HG02884 (cell line): ENCODE measurements around the gene TMEM80.

Source experiments
- ATAC-seq: cut with Tn5 transposase; IDR thresholded peaks from one replicate; pipeline ENCODE4 v1.9.1; 2021; ENCODE audit warnings: mild to moderate bottlenecking, moderate library complexity; ENCODE audit not compliant: unreplicated experiment

Gene TMEM80

DNA sequence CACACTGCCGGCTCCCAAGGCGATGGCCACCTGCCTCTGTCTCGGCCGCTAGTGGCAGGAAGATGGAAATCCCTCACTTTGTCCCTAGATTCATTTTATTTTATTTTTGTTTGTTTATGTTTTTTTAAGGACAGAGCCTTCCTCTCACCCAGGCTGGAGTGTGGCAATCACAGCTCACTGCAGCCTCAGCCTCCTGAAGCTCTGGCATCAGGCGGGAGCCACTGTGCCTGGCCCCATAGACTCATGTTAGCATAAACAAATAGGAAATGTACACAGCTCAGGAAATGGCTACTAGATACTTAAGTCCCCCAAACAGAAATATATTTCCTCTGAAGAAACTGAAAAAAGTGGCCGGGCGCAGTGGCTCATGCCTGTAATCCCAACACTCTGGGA lies 3.5 kb downstream of the TMEM80 start:
- ATAC-seq, result no peak

GRCh38 chr11:699753-700152 lies 4.1 kb downstream of the TMEM80 start:
- ATAC-seq, result no peak

DNA sequence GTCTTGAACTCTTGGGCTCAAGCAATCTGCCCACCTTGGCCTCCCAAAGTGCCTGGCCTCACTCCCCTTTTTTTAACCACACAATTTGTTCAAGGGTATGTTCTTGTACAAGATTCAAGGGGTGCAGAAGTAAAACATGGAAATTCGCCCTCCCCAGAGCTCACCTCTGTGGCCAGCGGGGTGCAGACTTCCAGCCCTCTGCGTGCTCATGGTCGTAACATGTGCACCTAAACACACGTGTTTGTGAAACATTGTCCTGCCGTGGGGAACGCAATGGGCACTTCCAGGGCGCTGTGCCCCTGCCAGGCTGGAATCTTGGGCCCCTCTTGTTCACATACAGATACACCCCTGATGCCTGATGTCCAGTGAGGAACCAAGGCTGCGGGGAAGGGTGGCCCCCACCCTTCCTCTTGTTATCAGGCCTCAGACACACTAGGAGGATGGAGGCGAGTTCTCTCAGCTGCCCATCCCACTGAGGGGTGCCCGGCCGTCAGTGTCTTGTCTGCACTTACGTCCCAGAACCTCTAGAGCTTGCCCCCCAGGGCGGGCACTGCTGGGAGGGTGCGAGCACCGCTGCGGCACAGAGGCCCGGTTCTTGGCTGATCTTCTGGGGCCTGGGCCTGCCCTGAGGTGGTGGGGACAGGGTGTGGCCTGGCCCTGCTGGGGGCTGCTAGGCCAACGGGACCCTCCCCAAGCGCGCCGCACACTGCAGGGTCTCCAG lies 6.3 kb downstream of the TMEM80 start:
- ATAC-seq, result no peak

DNA sequence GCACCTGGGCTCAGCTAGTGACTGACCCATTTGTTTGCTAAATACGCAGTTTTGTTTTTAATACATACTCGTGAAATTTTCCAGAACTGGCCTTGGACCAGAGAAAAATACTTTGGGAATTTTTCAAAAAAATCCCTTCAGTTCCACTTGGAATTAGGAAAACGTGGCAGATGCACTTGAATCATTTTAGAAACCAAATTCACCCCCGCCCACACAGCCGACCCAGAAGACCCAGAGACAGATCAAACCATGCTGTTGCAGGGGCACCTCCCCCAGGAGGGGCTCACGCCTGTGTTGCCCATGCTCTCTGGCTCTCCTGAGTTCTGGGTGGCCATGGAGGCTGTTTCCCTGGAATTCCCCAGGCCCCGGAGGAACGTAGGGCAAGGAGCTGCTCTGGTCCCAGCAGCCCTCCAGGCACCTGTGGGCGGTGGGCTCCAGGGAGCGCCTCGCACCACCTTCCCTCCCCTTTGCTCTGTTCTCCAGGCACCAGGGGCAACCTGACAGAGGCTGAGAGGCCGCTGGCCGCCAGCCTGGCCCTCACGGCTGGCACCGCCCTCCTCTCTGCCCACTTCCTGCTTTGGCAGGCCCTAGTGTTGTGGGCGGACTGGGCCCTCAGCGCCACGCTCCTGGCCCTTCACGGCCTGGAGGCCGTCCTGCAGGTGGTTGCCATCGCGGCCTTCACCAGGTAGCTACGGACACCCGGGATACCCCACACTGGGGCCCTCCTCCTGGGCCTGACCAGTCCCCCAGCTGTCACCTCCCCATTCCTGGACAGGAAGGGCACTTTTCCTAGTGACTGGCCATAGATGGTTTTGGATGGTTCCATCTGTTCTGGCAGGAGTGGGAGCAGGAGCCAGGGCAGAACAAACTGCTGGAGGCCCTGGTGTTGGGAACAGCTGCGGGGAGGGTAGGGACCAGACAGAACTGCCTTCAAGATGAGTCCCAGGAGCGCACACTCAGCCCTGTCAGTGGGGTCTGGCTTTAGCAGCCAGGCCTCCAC lies 7.1 kb downstream of the TMEM80 start:
- ATAC-seq, result no peak

GRCh38 chr11:703506-703905 lies 7.9 kb downstream of the TMEM80 start:
- ATAC-seq, result no peak

GRCh38 chr11:704228-704674 lies 8.6 kb downstream of the TMEM80 start:
- no peak for ATAC-seq

DNA sequence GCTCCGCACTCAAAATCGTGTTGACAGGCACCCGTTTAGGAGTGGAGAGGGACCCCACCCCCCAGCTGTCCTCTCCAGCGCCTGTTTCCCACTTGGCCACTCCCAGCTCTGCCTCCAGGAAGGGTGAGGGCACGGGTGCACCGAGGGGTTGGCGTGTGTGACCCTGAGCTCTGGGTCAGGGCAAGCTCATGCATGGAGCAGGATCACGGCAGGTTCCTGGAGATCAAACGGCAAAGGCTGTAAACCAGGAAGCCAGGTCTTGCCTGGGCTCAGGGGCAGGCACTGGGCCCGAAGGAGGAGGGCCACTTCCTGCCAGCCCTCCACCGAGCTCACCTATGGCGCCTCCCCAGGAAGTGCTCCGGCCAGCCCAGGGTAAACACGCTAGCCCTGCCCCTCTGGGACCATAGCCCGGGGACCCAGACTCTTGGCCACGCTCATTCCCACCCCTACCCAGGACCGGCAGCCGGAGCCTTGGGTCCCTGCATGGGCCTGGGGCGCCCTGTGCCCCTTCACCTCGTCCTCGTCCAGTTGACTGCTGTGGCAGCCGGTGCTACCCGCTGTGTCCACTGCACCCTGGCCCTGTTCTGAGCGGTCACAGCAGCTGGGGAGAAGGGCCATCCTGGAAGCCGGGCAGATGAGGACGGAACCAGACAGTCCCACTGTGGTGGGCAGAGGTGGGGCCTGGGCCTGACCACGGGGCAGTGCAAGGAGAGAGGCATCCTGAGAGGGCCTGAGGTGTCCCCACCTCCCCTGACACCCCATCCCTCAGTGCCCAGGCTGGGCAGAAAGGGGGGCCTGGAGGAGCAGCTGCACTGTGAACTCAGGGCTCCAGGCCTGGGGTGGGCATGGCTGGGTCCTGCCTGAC lies 9.4 kb downstream of the TMEM80 start:
- ATAC-seq, result no peak

DNA sequence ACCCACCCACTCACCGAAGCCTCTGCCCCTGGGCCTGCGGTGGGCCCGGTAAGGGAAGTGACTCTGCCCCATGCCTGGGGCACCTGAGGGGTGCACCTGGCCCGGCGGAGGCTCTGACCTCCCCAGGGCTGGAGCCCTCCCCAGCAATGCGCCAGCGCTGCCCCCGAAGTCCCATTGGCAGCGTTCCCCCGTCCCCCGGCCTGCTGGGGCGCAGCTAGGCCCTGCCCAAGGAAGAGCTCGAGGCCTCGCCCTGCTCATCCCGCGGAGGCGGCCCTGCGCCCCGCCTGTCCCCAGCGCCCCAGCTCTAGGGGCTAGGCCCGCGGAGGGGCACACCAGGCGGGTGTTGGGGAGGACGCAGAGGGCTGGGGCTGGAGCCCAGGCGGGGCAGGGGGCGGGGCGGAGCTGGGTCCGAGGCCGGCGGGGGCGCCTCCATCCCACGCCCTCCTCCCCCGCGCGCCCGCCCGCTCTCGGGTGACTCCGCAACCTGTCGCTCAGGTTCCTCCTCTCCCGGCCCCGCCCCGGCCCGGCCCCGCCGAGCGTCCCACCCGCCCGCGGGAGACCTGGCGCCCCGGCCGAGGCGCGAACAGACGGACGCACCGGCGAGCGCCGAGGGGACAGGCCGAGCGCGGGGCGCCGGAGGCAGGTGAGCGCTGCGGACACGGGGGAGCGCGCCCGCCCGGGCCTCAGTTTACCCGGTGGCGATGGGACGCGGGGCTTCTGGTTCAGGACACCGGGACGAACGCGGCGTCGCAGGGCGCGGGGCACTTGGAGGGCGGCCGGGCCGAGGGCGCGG lies 10.2 kb downstream of the TMEM80 start, which contains the start of gene EPS8L2:
Gene EPS8L2, plus strand, starts transcription at position 586 of the 793 bp plus-strand sequence. CDS start 3,177 bp downstream, outside the sequence.
- ATAC-seq, result no peak

DNA sequence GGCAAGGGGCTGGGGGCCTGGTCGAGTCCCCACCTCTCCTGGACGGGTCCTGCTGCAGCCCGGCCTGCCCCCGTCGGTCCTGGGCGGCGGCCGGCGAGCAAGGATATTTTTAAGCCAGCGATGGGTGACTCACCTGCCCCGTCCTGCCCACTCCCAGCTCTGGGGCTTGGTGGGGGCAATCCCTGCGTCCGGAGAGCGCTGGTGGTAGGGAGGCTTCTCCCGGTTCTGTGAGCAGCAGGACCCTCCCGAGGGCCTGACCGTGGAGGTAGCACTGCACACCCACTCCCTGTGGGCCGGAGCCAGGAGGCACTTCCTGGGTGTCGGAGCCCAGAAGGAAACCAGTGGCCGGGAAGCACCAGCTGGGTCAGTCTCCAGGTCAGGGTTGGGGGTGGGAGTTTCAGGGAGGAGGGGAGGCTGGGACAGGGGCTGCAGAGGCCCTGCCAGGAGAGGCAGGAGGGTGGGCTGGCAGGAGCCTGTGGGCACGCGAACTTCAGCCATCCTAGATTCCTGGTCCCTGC lies 10.9 kb downstream of the TMEM80 start:
- no peak for ATAC-seq

DNA sequence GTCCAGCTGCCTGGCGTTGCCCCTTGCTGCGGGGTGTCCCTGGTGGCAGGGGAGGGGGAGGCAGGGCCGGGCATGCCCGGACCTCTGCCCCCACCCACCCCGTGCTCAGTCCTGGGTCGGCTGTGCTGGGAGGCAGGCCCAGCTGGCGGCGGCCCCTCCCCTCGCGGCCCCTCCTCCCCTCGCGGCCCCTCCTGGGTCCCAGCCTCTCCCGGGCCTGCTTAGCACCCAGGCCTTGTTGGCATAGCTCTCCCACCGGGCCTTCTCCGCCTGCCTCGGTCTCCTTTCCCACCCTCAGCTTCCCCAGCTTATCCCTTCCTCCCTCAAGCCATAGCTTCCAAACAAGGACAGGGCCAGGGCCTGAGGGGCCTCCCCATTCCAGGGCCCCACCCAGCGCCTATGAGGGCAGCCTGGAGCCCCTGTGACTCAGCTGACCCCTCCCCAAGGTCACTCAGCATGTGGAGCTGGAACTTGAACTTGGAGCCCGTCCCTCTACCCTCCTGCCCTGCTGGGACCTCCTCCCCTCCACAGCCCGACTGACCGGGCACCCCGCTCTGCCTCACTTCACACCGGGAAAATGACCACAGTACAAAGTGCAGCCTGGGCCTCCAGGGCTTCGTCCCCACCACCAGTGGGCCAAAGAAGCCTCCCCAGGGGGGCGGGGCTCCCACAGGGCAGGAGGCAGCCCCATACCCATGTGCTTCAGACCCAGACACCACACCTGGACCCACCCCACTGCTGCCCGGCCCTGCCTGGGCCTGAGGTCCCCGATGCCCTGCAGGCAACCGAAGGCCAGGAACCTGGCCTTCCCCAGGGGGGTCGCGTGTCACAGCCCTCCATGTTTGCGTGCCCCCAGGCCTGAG lies 11.6 kb downstream of the TMEM80 start:
- no peak for ATAC-seq

DNA sequence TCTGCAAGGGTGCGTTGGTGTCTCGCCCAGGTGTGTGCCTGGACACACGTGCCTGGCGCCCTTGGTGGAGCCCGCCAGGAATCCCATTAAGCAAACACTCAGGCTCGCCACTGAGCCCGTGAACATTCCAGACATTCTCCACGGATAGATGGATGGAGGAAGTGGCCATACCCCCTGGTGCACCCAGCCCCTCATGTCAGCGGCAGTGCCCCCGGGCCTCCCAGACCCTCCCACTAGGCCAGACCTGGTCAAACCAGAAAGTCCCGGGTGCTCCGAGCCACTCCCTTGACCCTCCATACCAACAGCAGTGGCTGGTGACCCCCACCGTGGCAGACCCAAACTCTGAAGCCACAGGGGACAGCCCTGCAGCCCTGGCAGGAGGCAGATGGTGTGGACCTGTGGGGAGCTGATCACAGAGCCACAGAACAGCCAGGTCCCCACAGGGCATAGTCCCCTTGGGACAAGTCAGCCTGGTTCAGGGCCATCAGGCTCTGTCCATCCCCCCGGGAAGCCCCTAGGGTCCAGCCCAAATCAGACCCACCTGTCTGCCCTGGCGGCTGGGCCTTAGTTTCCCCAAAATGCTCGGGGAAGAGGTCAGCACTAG lies 12.3 kb downstream of the TMEM80 start:
- ATAC-seq, result no peak

- no peak for ATAC-seq
Measured at GRCh38 chr11:708511-708910, 12.9 kb downstream of the TMEM80 start.

- no peak for ATAC-seq
Measured at GRCh38 chr11:709109-709997, 13.7 kb downstream of the TMEM80 start.

DNA sequence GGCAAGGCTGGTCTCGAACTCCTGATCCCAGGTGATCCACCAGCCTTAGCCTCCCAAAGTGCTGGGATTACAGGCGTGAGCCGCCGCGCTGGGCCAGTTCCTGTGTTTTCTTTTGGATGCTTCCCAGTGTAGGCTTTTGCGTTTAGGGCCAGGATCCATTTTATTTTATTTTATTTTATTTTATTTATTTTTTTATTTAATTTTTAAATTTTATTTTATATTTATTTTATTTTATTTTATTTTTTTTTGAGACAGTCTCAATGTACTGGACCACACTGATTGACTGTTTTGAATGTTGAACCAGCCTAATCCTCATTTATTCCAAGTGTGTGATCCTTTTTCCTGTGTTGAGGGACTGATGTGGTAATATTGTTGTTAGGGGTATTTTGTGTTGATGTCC lies 18.8 kb downstream of the TMEM80 start:
- ATAC-seq, result no peak

DNA sequence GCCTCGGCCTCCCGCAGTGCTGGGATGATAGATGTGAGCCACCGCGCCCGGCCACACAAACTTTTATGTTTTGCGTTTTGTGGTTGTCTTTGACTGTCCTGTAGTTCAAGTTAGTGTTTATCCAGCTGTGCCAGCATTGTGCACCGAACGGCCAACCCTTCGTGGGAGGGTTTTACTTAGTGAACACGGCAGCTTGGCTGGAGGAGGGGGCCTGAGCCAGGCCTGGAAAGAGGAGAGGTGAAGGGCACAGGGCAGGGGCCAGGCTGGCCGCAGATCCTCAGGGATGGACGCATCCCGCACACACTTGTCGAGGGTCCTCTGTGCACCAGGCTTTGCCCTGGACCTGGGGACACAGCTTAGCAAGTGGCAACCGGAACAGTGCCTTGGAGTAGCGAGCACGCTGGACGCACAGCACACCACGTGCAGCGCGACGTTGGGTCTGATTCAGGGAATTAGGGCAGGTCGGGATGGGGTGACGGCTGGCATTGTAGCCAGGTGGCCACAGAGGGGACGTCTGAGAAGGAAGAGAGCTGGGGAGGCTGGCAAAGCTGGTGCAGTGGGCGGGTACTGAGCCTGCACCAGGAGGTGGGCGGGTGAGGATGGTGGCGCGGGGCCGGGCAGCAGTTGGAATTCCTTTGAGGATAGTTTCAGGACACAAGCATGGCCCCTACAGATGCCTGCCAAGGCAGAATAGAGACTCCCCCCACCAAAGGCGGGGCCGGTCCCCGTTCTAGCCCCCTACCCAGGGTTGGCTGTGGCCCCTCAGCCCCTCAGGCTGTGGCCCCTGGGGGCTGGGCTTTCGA lies 23.8 kb downstream of the TMEM80 start:
- no peak for ATAC-seq

GRCh38 chr11:720017-720641 lies 24.5 kb downstream of the TMEM80 start:
- ATAC-seq, result no peak
